ENCODE measurements around the gene NGEF. TPM values are rescaled to one million over a fixed set of nuclear protein-coding genes. Genes with fewer than 3 reads are reported as not detected.

The NGEF gene
- polyA plus RNA-seq, 1 of the 3 experiments (the other 2 are of a cell fraction): 1.4 TPM

DNA sequence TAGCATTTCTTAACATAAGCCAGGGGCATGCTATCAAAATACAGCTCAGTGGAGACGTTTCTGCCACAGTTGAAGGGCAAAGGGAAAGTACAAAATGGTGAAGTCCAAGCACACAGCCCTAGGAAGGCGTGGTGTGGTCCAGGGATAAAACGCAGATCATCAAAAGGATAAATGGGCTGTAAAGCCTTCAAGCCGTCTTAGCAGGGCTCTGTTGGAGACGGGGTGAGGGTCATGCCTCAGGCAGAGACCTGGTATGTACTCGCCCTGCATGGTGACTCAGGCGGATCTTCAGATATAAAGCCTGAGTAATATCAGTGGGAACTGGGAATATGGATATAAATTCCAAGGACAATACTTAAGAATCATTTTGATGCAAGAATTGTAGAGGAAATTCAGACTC lies 61.2 kb downstream of the NGEF start:
- Histone ChIP-seq H3K27ac (ENCODE audit: low read depth in 2 of 2, low read length in 1 of 2) (no peak overlapping the region), H3K4me3 (ENCODE audit: low read depth in 2 of 2, low read length in 1 of 2) (no peak overlapping the region), H4K20me1 (ENCODE audit: insufficient read depth) (no peaks in the 10 kb centered on the region), H2AFZ (ENCODE audit: low read depth) (no peak overlapping the region), H3K79me2 (ENCODE audit: insufficient read depth) (no peaks in the 10 kb centered on the region), H3K9me2 (no peaks in the 10 kb centered on the region), H3K36me3 (replicated peaks in 1 of 2; ENCODE audit: control insufficient read depth in 1 of 2, insufficient read depth in 2 of 2, low read length in 1 of 2) (no peaks in the 10 kb centered on the region), H3K4me2 (no peak overlapping the region), H3K9me3 (no peaks in the 10 kb centered on the region), H3K9ac (no peak overlapping the region), H3K27me3 (ENCODE audit: insufficient read depth) (0 out of 2 replicates have a peak, but pooled peaks cover 5% of the 10 kb centered on the region), H3K4me1 (ENCODE audit: control insufficient read depth in 1 of 2, insufficient read depth in 2 of 2, low read depth in 1 of 2, low read length in 1 of 2) (no peaks in the 10 kb centered on the region), H3F3A (replicated peaks; ENCODE audit: insufficient read depth) (no peaks in the 10 kb centered on the region)
- DNase-seq: no peak
- 51% methylated on average over 7 of the region's 7 CpGs for WGBS (ENCODE audit: low lambda C conversion rate)
- CTCF ChIA-PET: no interaction called here
- POLR2A ChIA-PET: no interaction called here
- TF ChIP-seq SMC3 (IDR thresholded peaks at IDR 0.05; ENCODE audit: low read depth, low read length): no peak
- TF ChIP-seq FOXM1 (IDR thresholded peaks at IDR 0.05; ENCODE audit: low read depth): no peak
- TF ChIP-seq, protein P1, sequence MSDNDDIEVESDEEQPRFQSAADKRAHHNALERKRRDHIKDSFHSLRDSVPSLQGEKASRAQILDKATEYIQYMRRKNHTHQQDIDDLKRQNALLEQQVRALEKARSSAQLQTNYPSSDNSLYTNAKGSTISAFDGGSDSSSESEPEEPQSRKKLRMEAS (IDR thresholded peaks at IDR 0.05; ENCODE audit: low read depth): no peak
- TF ChIP-seq, protein P2, sequence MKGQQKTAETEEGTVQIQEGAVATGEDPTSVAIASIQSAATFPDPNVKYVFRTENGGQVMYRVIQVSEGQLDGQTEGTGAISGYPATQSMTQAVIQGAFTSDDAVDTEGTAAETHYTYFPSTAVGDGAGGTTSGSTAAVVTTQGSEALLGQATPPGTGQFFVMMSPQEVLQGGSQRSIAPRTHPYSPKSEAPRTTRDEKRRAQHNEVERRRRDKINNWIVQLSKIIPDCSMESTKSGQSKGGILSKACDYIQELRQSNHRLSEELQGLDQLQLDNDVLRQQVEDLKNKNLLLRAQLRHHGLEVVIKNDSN (IDR thresholded peaks at IDR 0.05; ENCODE audit: borderline replicate concordance, low read depth): no peak
- TF ChIP-seq, protein P3, sequence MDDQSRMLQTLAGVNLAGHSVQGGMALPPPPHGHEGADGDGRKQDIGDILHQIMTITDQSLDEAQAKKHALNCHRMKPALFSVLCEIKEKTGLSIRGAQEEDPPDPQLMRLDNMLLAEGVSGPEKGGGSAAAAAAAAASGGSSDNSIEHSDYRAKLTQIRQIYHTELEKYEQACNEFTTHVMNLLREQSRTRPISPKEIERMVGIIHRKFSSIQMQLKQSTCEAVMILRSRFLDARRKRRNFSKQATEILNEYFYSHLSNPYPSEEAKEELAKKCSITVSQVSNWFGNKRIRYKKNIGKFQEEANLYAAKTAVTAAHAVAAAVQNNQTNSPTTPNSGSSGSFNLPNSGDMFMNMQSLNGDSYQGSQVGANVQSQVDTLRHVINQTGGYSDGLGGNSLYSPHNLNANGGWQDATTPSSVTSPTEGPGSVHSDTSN (IDR thresholded peaks at IDR 0.05): no peak
- no peak for TF ChIP-seq GABPA (IDR thresholded peaks at IDR 0.05; ENCODE audit: low read depth)
- no peak for TF ChIP-seq RFX5 (IDR thresholded peaks at IDR 0.05; ENCODE audit: low read length)
- TF ChIP-seq, protein P4, sequence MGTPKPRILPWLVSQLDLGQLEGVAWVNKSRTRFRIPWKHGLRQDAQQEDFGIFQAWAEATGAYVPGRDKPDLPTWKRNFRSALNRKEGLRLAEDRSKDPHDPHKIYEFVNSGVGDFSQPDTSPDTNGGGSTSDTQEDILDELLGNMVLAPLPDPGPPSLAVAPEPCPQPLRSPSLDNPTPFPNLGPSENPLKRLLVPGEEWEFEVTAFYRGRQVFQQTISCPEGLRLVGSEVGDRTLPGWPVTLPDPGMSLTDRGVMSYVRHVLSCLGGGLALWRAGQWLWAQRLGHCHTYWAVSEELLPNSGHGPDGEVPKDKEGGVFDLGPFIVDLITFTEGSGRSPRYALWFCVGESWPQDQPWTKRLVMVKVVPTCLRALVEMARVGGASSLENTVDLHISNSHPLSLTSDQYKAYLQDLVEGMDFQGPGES (IDR thresholded peaks at IDR 0.05; ENCODE audit: low read depth, low read length): no peak
- no peak for TF ChIP-seq EP300 (IDR thresholded peaks at IDR 0.05; ENCODE audit: borderline replicate concordance in 1 of 2, low read depth in 1 of 2, low read length in 1 of 2)
- TF ChIP-seq FOXJ3 (CRISPR knock-in tag; IDR thresholded peaks at IDR 0.05): no peak
- no peak for TF ChIP-seq MXI1 (IDR thresholded peaks at IDR 0.05; ENCODE audit: low read depth, low read length)
- no peak for TF ChIP-seq EZH2phosphoT487 (IDR thresholded peaks at IDR 0.05; ENCODE audit: borderline replicate concordance, low read depth)
- TF ChIP-seq FOSL2 (IDR thresholded peaks at IDR 0.05; ENCODE audit: borderline replicate concordance, low read depth): no peak
- no peak for TF ChIP-seq YY1 (IDR thresholded peaks at IDR 0.05; ENCODE audit: low read depth)

DNA sequence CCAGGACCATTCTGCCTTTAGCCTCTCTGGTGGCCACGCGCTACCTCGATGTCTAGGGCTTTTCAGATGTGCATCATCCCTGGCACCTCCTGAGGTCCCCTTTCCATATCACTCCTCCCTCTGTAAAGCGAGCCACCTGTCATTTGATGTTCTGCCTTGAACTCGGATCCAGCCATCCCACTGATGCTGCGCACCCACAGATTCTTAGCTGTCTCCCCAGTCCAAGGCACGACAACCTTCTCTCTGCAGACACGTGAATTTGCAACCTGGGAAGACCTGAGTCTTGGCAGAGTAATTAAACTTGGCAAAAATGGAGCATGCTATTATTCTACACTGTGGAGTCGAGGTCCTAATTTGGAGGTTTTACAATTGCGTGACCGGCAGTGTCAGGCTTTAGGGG lies 61.9 kb downstream of the NGEF start:
- ChIA-PET POLR2A (no interaction called here), CTCF (no interaction called here)
- Histone ChIP-seq H3K36me3 (replicated peaks in 1 of 2; ENCODE audit: control insufficient read depth in 1 of 2, insufficient read depth in 2 of 2, low read length in 1 of 2) (no peaks in the 10 kb centered on the region), H2AFZ (ENCODE audit: low read depth) (no peak overlapping the region), H4K20me1 (ENCODE audit: insufficient read depth) (no peaks in the 10 kb centered on the region), H3K9me2 (no peaks in the 10 kb centered on the region), H3K79me2 (ENCODE audit: insufficient read depth) (no peaks in the 10 kb centered on the region), H3K4me1 (ENCODE audit: control insufficient read depth in 1 of 2, insufficient read depth in 2 of 2, low read depth in 1 of 2, low read length in 1 of 2) (no peaks in the 10 kb centered on the region), H3F3A (replicated peaks; ENCODE audit: insufficient read depth) (no peaks in the 10 kb centered on the region), H3K4me2 (no peak overlapping the region), H3K9me3 (no peaks in the 10 kb centered on the region), H3K9ac (no peak overlapping the region), H3K27ac (ENCODE audit: low read depth in 2 of 2, low read length in 1 of 2) (no peak overlapping the region), H3K27me3 (ENCODE audit: insufficient read depth) (0 out of 2 replicates have a peak, but pooled peaks cover 5% of the 10 kb centered on the region), H3K4me3 (ENCODE audit: low read depth in 2 of 2, low read length in 1 of 2) (no peak overlapping the region)
- 84% methylated on average over 11 of the region's 11 CpGs for WGBS (ENCODE audit: low lambda C conversion rate)
- DNase-seq: no peak
- TF ChIP-seq RCOR1 (IDR thresholded peaks at IDR 0.05; ENCODE audit: low read length) (no peak), ELF1 (IDR thresholded peaks at IDR 0.05) (no peak), RAD21 (IDR thresholded peaks at IDR 0.05; ENCODE audit: low read length) (no peak), JUND (IDR thresholded peaks at IDR 0.05) (no peak), NFIC (IDR thresholded peaks at IDR 0.05; ENCODE audit: borderline replicate concordance) (no peak), MXI1 (IDR thresholded peaks at IDR 0.05; ENCODE audit: low read depth, low read length) (no peak), TEAD4 (IDR thresholded peaks at IDR 0.05; ENCODE audit: borderline replicate concordance, insufficient read depth) (no peak)
- TF ChIP-seq, protein P2 (IDR thresholded peaks at IDR 0.05; ENCODE audit: borderline replicate concordance, low read depth): no peak
- TF ChIP-seq, protein P4 (IDR thresholded peaks at IDR 0.05; ENCODE audit: low read depth, low read length): no peak
- TF ChIP-seq, protein P3 (IDR thresholded peaks at IDR 0.05): no peak
